Measurements from ENCODE around the gene NEK3. TPM values are rescaled to one million over a fixed set of nuclear protein-coding genes. Genes with fewer than 3 reads are reported as not detected.
"Not testable (repeated sequence)": the region's sequence is repeated elsewhere in the genome, so short reads cannot be mapped to it uniquely, and the experiment has no call there.

Gene NEK3
- total RNA-seq, 1 experiment from 2014 or later = 6.9 TPM

DNA sequence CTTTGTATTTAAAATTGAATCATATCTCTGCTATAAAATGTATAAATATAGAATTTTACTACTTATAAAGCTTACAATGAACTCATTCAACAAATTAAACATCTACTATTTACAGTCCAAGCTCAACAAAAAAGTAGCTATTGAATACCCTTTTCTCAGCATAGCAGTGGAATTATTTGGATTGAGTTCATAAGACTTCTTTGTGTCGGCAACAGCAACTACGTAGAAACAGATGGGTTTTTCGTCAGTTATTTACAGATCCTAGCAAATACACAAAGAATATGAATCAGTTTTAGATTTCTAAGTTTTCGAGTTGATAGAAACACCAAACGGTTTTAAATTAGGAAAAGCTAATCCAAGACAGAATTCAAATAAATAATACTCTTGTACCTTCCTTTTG is 10.4 kb upstream of the NEK3 start:
- ChIA-PET CTCF (no interaction called here), POLR2A (ENCODE audit: unreplicated experiment) (no interaction called here)
- no peak overlapping the region for H2AFZ ChIP-seq (ENCODE audit: low read length)
- no peaks in the 10 kb centered on the region for H3K9me2 ChIP-seq (replicated peaks; ENCODE audit: low read length)
- TF ChIP-seq CTCF (conservative IDR thresholded peaks at IDR 0.05; ENCODE audit: low read depth, low read length) = no peak
- TF ChIP-seq EZH2phosphoT487 (IDR thresholded peaks at IDR 0.05; ENCODE audit: borderline replicate concordance, low read length) = no peak
- TF ChIP-seq EZH2 (IDR thresholded peaks at IDR 0.05; ENCODE audit: low read length, unreplicated experiment) = no peak
- DNase-seq (no peak), ATAC-seq (no peak)
- intact Hi-C loops (cut with micrococcal nuclease) = no loop called here
- no peaks in the 10 kb centered on the region for H3K79me2 ChIP-seq (ENCODE audit: low read length)
- peaks cover 3% of the 10 kb centered on the region for H3K36me3 ChIP-seq (ENCODE audit: low read depth, low read length)
- H3K9ac ChIP-seq (ENCODE audit: low read length) = no peak overlapping the region
- no peak overlapping the region for H3K4me3 ChIP-seq (ENCODE audit: low read length)
- BruUV-seq (replicated peaks) = no TSS peak
- H3K4me2 ChIP-seq (ENCODE audit: low read length) = no peak overlapping the region
- no peaks in the 10 kb centered on the region for H3K9me3 ChIP-seq (ENCODE audit: low read length)
- H3K4me1 ChIP-seq (ENCODE audit: insufficient read depth, low read length) = no peaks in the 10 kb centered on the region
- H4K20me1 ChIP-seq (ENCODE audit: low read length) = no peaks in the 10 kb centered on the region
- H3K27ac ChIP-seq (ENCODE audit: low read length) = no peak overlapping the region
- no peaks in the 10 kb centered on the region for H3K27me3 ChIP-seq (ENCODE audit: low read length)
- no peaks in the 10 kb centered on the region for H3F3A ChIP-seq (ENCODE audit: low read length, unreplicated experiment)

DNA sequence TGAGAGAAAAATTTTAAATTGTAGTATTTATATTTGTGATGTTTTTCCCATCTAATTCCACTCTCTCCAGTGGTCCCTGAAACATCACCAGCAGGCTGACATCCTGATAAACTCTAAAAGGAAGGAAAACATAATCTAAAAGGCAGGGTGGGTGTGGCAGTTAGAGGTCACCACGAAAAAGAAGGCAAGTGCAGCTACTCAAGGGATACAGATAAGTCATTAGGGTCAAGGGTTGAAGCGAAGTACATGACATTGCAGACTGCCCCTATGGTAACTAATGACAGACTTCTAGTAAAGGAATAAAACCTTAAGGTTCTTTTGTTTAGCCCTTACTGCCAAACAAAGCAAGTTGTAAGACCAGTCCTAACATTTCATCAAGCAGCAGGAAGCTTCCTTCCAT is 6.0 kb upstream of the NEK3 start:
- ChIA-PET POLR2A (ENCODE audit: unreplicated experiment) (no interaction called here), CTCF (no interaction called here)
- H4K20me1 ChIP-seq (ENCODE audit: low read length) = no peaks in the 10 kb centered on the region
- H3F3A ChIP-seq (ENCODE audit: low read length, unreplicated experiment) = no peaks in the 10 kb centered on the region
- H3K4me1 ChIP-seq (ENCODE audit: insufficient read depth, low read length) = peaks cover 16% of the 10 kb centered on the region
- H3K4me3 ChIP-seq (ENCODE audit: low read length) = no peak overlapping the region
- no peaks in the 10 kb centered on the region for H3K79me2 ChIP-seq (ENCODE audit: low read length)
- H3K27me3 ChIP-seq (ENCODE audit: low read length) = no peaks in the 10 kb centered on the region
- peaks cover 3% of the 10 kb centered on the region for H3K36me3 ChIP-seq (ENCODE audit: low read depth, low read length)
- no peak for ATAC-seq
- no peaks in the 10 kb centered on the region for H3K9me3 ChIP-seq (ENCODE audit: low read length)
- DNase-seq = no peak
- no peaks in the 10 kb centered on the region for H3K9me2 ChIP-seq (replicated peaks; ENCODE audit: low read length)
- intact Hi-C loops (cut with micrococcal nuclease) = no loop called here
- H3K9ac ChIP-seq (ENCODE audit: low read length) = no peak overlapping the region
- H3K4me2 ChIP-seq (ENCODE audit: low read length) = no peak overlapping the region
- H2AFZ ChIP-seq (ENCODE audit: low read length) = no peak overlapping the region
- H3K27ac ChIP-seq (ENCODE audit: low read length) = no peak overlapping the region
- TF ChIP-seq EZH2phosphoT487 (IDR thresholded peaks at IDR 0.05; ENCODE audit: borderline replicate concordance, low read length) (no peak), CTCF (conservative IDR thresholded peaks at IDR 0.05; ENCODE audit: low read depth, low read length) (no peak), EZH2 (IDR thresholded peaks at IDR 0.05; ENCODE audit: low read length, unreplicated experiment) (no peak)
- no TSS peak for BruUV-seq (replicated peaks)

GRCh38 chr13:52164989-52165388 is 5.6 kb upstream of the NEK3 start:
- Histone ChIP-seq H3K9me3 (ENCODE audit: low read length) (no peaks in the 10 kb centered on the region), H3K4me2 (ENCODE audit: low read length) (no peak overlapping the region), H3K9ac (ENCODE audit: low read length) (no peak overlapping the region), H3K27me3 (ENCODE audit: low read length) (no peaks in the 10 kb centered on the region), H2AFZ (ENCODE audit: low read length) (no peak overlapping the region), H3K27ac (ENCODE audit: low read length) (no peak overlapping the region), H3K79me2 (ENCODE audit: low read length) (no peaks in the 10 kb centered on the region), H3K4me1 (ENCODE audit: insufficient read depth, low read length) (peaks cover 16% of the 10 kb centered on the region), H3K4me3 (ENCODE audit: low read length) (no peak overlapping the region), H3F3A (ENCODE audit: low read length, unreplicated experiment) (no peaks in the 10 kb centered on the region), H3K36me3 (ENCODE audit: low read depth, low read length) (peaks cover 3% of the 10 kb centered on the region), H4K20me1 (ENCODE audit: low read length) (no peaks in the 10 kb centered on the region), H3K9me2 (replicated peaks; ENCODE audit: low read length) (no peaks in the 10 kb centered on the region)
- intact Hi-C loops (cut with micrococcal nuclease) = no loop called here
- POLR2A ChIA-PET (ENCODE audit: unreplicated experiment) = no interaction called here
- CTCF ChIA-PET = no interaction called here
- ATAC-seq = no peak
- TF ChIP-seq EZH2 (IDR thresholded peaks at IDR 0.05; ENCODE audit: low read length, unreplicated experiment) (no peak), CTCF (conservative IDR thresholded peaks at IDR 0.05; ENCODE audit: low read depth, low read length) (no peak), EZH2phosphoT487 (IDR thresholded peaks at IDR 0.05; ENCODE audit: borderline replicate concordance, low read length) (no peak)
- DNase-seq = no peak
- BruUV-seq (replicated peaks) = no TSS peak

- POLR2A ChIA-PET (ENCODE audit: unreplicated experiment); H3K4me2 ChIP-seq (ENCODE audit: low read length); H4K20me1 ChIP-seq (ENCODE audit: low read length); H3K27ac ChIP-seq (ENCODE audit: low read length); H3K79me2 ChIP-seq (ENCODE audit: low read length); H3K4me3 ChIP-seq (ENCODE audit: low read length); BruUV-seq (replicated peaks); ATAC-seq; H3K36me3 ChIP-seq (ENCODE audit: low read depth, low read length); intact Hi-C loops (cut with micrococcal nuclease); H3K27me3 ChIP-seq (ENCODE audit: low read length); CTCF ChIA-PET; H3F3A ChIP-seq (ENCODE audit: low read length, unreplicated experiment); H3K9ac ChIP-seq (ENCODE audit: low read length); H2AFZ ChIP-seq (ENCODE audit: low read length); H3K9me3 ChIP-seq (ENCODE audit: low read length); H3K9me2 ChIP-seq (replicated peaks; ENCODE audit: low read length): not testable (repeated sequence)
- DNase-seq = peak; percentile 19
- H3K4me1 ChIP-seq (ENCODE audit: insufficient read depth, low read length) = peaks cover 16% of the 10 kb centered on the region
Measured at GRCh38 chr13:52163878-52164277, 4.5 kb upstream of the NEK3 start.
